Heart left ventricle (tissue), 13 donors: Measurements from ENCODE around the gene MLLT3.

Source experiments
- POLR2A ChIP-seq, 2 donors: fragments of 450-650 bp; IDR thresholded peaks; one replicate each; pipeline ENCODE4 v1.6.1; 2017; ENCODE audit warnings: antibody characterized with exemption in 2 of 2, mild to moderate bottlenecking in 2 of 2, moderate library complexity in 2 of 2
- TF ChIP-seq, protein P1 (sequence below), 12 donors: fragments of 200-600 bp; sonication (generic) in 4 of 12; IDR thresholded peaks; one replicate each; pipeline versions ENCODE4 v1.5.0 to v1.8.0; 2018 to 2022; ENCODE audit warnings: antibody characterized with exemption in 12 of 12, mild to moderate bottlenecking in 5 of 12
- donor health status: ischemic (EF 13 %, LVEDD 7.1; RV severe dilation, severe dysfunction).
- donor health status: DM: no; HTN: yes; CAD: no.
- donor health status: DM: no; HTN: no; CAD: no.
- donor health status: ischemic (EF 25% LVEDD 6.9; RV normal size, moderate dysfunction).
- donor health status: ischemic (EF 25% LVEDD 5.7; RV mildly dilated, moderate dysfunction).
- donor health status: ischemic (EF 35%, LVEDD 5.7; RV mildly dilated, moderate dysfunction).
- donor health status: nonischemic (EF 11% LVEDD 7.7; RV severe dilation, severe dysfunction).
- donor health status: DM: yes; HTN: yes; CAD: no.
- donor health status: PGD.
- donor health status: ischemic (EF 29% LVEDD 5.4; RV normal size, mild dysfunction).
- donor health status: nonischemic (EF 23%, LVEDD 6.1; RV moderate dilation, normal function).

DNA sequence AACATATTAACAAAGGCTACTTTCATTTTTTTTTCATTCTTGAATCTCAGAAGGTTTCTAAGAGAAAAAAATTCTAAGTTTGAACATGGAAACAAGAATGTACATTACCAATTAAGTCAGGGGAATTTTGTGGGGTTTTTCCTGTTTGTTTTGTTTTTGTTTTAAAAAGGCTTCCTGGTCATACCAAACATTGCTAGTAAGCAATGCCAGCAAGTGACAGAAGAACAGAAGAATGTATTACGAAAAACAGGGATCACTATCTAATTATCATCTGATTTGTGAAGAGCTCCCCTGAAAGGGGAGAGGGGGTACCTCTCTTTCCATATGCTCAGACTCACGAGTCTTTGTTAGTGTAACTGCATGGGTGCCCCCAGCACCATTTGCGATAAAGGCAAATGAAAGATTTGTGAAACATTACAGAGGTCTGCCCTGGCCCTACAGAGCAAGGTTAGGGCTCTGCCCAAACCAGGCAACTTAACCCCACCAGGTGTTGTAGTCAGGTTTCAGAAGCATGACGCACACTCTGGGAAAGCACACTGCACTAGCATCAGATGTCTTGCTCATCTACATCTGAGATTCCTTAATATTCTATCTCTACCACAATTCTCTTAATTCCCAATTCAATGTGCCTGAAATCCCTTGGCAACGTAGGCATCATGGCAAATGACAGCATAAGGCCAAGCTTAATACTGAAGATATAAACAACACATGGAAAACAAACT lies 268.2 kb downstream of the MLLT3 start:
- no peak for TF ChIP-seq POLR2A (IDR thresholded peaks at IDR 0.05)
- TF ChIP-seq, protein P1, sequence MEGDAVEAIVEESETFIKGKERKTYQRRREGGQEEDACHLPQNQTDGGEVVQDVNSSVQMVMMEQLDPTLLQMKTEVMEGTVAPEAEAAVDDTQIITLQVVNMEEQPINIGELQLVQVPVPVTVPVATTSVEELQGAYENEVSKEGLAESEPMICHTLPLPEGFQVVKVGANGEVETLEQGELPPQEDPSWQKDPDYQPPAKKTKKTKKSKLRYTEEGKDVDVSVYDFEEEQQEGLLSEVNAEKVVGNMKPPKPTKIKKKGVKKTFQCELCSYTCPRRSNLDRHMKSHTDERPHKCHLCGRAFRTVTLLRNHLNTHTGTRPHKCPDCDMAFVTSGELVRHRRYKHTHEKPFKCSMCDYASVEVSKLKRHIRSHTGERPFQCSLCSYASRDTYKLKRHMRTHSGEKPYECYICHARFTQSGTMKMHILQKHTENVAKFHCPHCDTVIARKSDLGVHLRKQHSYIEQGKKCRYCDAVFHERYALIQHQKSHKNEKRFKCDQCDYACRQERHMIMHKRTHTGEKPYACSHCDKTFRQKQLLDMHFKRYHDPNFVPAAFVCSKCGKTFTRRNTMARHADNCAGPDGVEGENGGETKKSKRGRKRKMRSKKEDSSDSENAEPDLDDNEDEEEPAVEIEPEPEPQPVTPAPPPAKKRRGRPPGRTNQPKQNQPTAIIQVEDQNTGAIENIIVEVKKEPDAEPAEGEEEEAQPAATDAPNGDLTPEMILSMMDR (IDR thresholded peaks at IDR 0.05): no peak
